ENCODE measurements around the gene MAP3K3.

Gene MAP3K3

GRCh38 chr17:63653050-63653449, 30.8 kb downstream of the MAP3K3 start:
- DNase-seq, result no peak

GRCh38 chr17:63657786-63658185, 35.6 kb downstream of the MAP3K3 start:
- no peak for DNase-seq

GRCh38 chr17:63658366-63658765, 36.1 kb downstream of the MAP3K3 start:
- DNase-seq, result no peak

GRCh38 chr17:63659850-63660249, 37.6 kb downstream of the MAP3K3 start:
- DNase-seq, result no peak

GRCh38 chr17:63665527-63666214, 43.5 kb downstream of the MAP3K3 start:
- no peak for DNase-seq

GRCh38 chr17:63672856-63673255, 50.6 kb downstream of the MAP3K3 start:
- DNase-seq, result no peak

- DNase-seq, result no peak
Observed at GRCh38 chr17:63675231-63675606, 53.0 kb downstream of the MAP3K3 start.

- no peak for DNase-seq
Observed at GRCh38 chr17:63675607-63676546, 53.7 kb downstream of the MAP3K3 start.

GRCh38 chr17:63676584-63676983, 54.4 kb downstream of the MAP3K3 start:
- no peak for DNase-seq

- DNase-seq, result no peak
Observed at GRCh38 chr17:63679214-63679613, 57.0 kb downstream of the MAP3K3 start.

- DNase-seq, result no peak
Observed at GRCh38 chr17:63680700-63681099, 58.5 kb downstream of the MAP3K3 start.

- DNase-seq, result no peak
Observed at GRCh38 chr17:63681530-63681929, 59.3 kb downstream of the MAP3K3 start.

GRCh38 chr17:63682441-63682840, 60.2 kb downstream of the MAP3K3 start:
- DNase-seq, result no peak

- no peak for DNase-seq
Observed at GRCh38 chr17:63682981-63683380, 60.8 kb downstream of the MAP3K3 start.

GRCh38 chr17:63685041-63685440, 62.8 kb downstream of the MAP3K3 start:
- no peak for DNase-seq

GRCh38 chr17:63685578-63685977, 63.4 kb downstream of the MAP3K3 start:
- DNase-seq, result no peak

- no peak for DNase-seq
Observed at GRCh38 chr17:63686138-63686685, 64.0 kb downstream of the MAP3K3 start.

- no peak for DNase-seq
Observed at GRCh38 chr17:63688396-63689020, 66.3 kb downstream of the MAP3K3 start.

GRCh38 chr17:63689479-63689878, 67.3 kb downstream of the MAP3K3 start:
- no peak for DNase-seq

- no peak for DNase-seq
Observed at GRCh38 chr17:63692195-63692816, 70.1 kb downstream of the MAP3K3 start.

- no peak for DNase-seq
Observed at GRCh38 chr17:63693411-63694113, 71.3 kb downstream of the MAP3K3 start.

- no peak for DNase-seq
Observed at GRCh38 chr17:63694229-63694949, 72.2 kb downstream of the MAP3K3 start.
